Mucosa of rectum (tissue), 2 donors: ENCODE results near the gene PRR22.

ENCODE experiments used
- H3K27ac ChIP-seq, 2 donors: one replicate each; pipeline ENCODE4 v1.7.0; 2013; ENCODE audit warnings: inconsistent platforms in 2 of 2, low read depth in 2 of 2, low read length in 2 of 2
- H3K27me3 ChIP-seq, 2 donors: one replicate each; pipeline ENCODE4 v1.7.0; 2013; ENCODE audit warnings: low read length in 2 of 2; ENCODE audit not compliant: control insufficient read depth in 2 of 2, insufficient read depth in 2 of 2
- H3K36me3 ChIP-seq, 2 donors: one replicate each; pipeline ENCODE4 v1.7.0; 2013; ENCODE audit warnings: low read length in 2 of 2; ENCODE audit not compliant: control insufficient read depth in 2 of 2, insufficient read depth in 2 of 2
- H3K4me1 ChIP-seq, 2 donors: one replicate each; pipeline ENCODE4 v1.7.0; 2013; ENCODE audit warnings: low read length in 2 of 2, mild to moderate bottlenecking in 1 of 2; ENCODE audit not compliant: control insufficient read depth in 2 of 2, insufficient read depth in 2 of 2
- H3K4me3 ChIP-seq, 2 donors: one replicate each; pipeline ENCODE4 v1.7.0; 2013; ENCODE audit warnings: low read length in 2 of 2
- H3K9ac ChIP-seq, 2 donors: one replicate each; pipeline ENCODE4 v1.7.0; 2013; ENCODE audit warnings: low read length in 2 of 2, low read depth in 1 of 2, mild to moderate bottlenecking in 1 of 2
- H3K9me3 ChIP-seq, 2 donors: one replicate each; pipeline ENCODE4 v1.7.0; 2013; ENCODE audit warnings: low read length in 2 of 2; ENCODE audit not compliant: control insufficient read depth in 2 of 2
- donor health status: healthy.
- donor health status: Normal muscosa, but diverticular disease.

PRR22 gene

GRCh38 chr19:5784581-5785147 lies at the start of gene PRR22:
TSS of gene PRR22 (minus strand) at chr19:5784746. CDS start at chr19:5784660, 86 bp downstream.
- H3K9ac ChIP-seq = no peak within 1 kb of the TSS
- H3K27ac ChIP-seq = no peak within 1 kb of the TSS
- no peaks in the 10 kb centered on the region for H3K4me1 ChIP-seq
- no peaks in the 10 kb centered on the region for H3K27me3 ChIP-seq
- no peak within 1 kb of the TSS for H3K4me3 ChIP-seq
- H3K36me3 ChIP-seq = peaks cover 35 to 46% of the 10 kb centered on the region in 2 donors
- H3K9me3 ChIP-seq = no peaks in the 10 kb centered on the region

GRCh38 chr19:5832527-5833216 lies 48.1 kb upstream of the PRR22 start:
- H3K4me3 ChIP-seq = no peak overlapping the region
- no peaks in the 10 kb centered on the region for H3K27me3 ChIP-seq
- H3K36me3 ChIP-seq = peaks cover 5 to 19% of the 10 kb centered on the region in 2 donors
- H3K4me1 ChIP-seq = peaks cover 9 to 13% of the 10 kb centered on the region in 2 donors
- no peak overlapping the region for H3K9ac ChIP-seq
- no peaks in the 10 kb centered on the region for H3K9me3 ChIP-seq
- H3K27ac ChIP-seq = no peak overlapping the region

- peaks cover 5 to 19% of the 10 kb centered on the region in 2 donors for H3K36me3 ChIP-seq
- H3K27me3 ChIP-seq = no peaks in the 10 kb centered on the region
- H3K27ac ChIP-seq = no peak overlapping the region
- no peak overlapping the region for H3K9ac ChIP-seq
- no peaks in the 10 kb centered on the region for H3K9me3 ChIP-seq
- H3K4me1 ChIP-seq = peaks cover 13 to 14% of the 10 kb centered on the region in 2 donors
- no peak overlapping the region for H3K4me3 ChIP-seq
Measured at GRCh38 chr19:5832061-5832460, 47.5 kb upstream of the PRR22 start.

- H3K9ac ChIP-seq = no peak overlapping the region
- peaks cover 11 to 19% of the 10 kb centered on the region in 2 donors for H3K4me1 ChIP-seq
- no peaks in the 10 kb centered on the region for H3K9me3 ChIP-seq
- H3K27ac ChIP-seq = no peak overlapping the region
- H3K36me3 ChIP-seq = peaks cover 5 to 19% of the 10 kb centered on the region in 2 donors
- H3K4me3 ChIP-seq = no peak overlapping the region
- no peaks in the 10 kb centered on the region for H3K27me3 ChIP-seq
Measured at GRCh38 chr19:5831159-5831558, 46.6 kb upstream of the PRR22 start.

GRCh38 chr19:5829567-5830310 lies 45.2 kb upstream of the PRR22 start:
- Histone ChIP-seq H3K27ac (no peak overlapping the region), H3K27me3 (no peaks in the 10 kb centered on the region), H3K9ac (no peak overlapping the region), H3K4me1 (peaks cover 11 to 19% of the 10 kb centered on the region in 2 donors), H3K4me3 (no peak overlapping the region), H3K9me3 (no peaks in the 10 kb centered on the region), H3K36me3 (peaks cover 5 to 14% of the 10 kb centered on the region in 2 donors)

GRCh38 chr19:5828661-5829566 lies 44.4 kb upstream of the PRR22 start:
- peak overlapping the region; percentile 80 to 85 for H3K27ac ChIP-seq
- peaks cover 5 to 12% of the 10 kb centered on the region in 2 donors for H3K36me3 ChIP-seq
- no peaks in the 10 kb centered on the region for H3K27me3 ChIP-seq
- peak overlapping the region; percentile 44 to 66 for H3K9ac ChIP-seq
- H3K4me1 ChIP-seq = peaks cover 11 to 19% of the 10 kb centered on the region in 2 donors
- no peaks in the 10 kb centered on the region for H3K9me3 ChIP-seq
- peak overlapping the region; percentile 55 to 81 for H3K4me3 ChIP-seq

GRCh38 chr19:5827891-5828660 lies 43.5 kb upstream of the PRR22 start:
- H3K9me3 ChIP-seq = no peaks in the 10 kb centered on the region
- peak overlapping the region; percentile 80 to 85 for H3K27ac ChIP-seq
- H3K4me3 ChIP-seq = peak overlapping the region; percentile 55 to 81
- H3K36me3 ChIP-seq = peaks cover 5 to 12% of the 10 kb centered on the region in 2 donors
- H3K4me1 ChIP-seq = peaks cover 11 to 19% of the 10 kb centered on the region in 2 donors
- H3K9ac ChIP-seq = peak overlapping the region; percentile 44 to 66
- no peaks in the 10 kb centered on the region for H3K27me3 ChIP-seq

- H3K4me1 ChIP-seq = peaks cover 11 to 19% of the 10 kb centered on the region in 2 donors
- no peaks in the 10 kb centered on the region for H3K9me3 ChIP-seq
- H3K27ac ChIP-seq = peak overlapping the region; percentile 80 to 85
- H3K9ac ChIP-seq = peak overlapping the region; percentile 5 to 22
- no peaks in the 10 kb centered on the region for H3K27me3 ChIP-seq
- peaks cover 0 to 7% of the 10 kb centered on the region in 2 donors for H3K36me3 ChIP-seq
- peak overlapping the region; percentile 55 to 81 for H3K4me3 ChIP-seq
Measured at GRCh38 chr19:5827342-5827890, 42.9 kb upstream of the PRR22 start.
